ENCODE data around the gene RPL9.

GRCh38 chr4:39422247-39422646 is 36.5 kb downstream of the RPL9 start:
- no peak for TF ChIP-seq POLR2A (IDR thresholded peaks at IDR 0.05)
- TF ChIP-seq, protein P1, sequence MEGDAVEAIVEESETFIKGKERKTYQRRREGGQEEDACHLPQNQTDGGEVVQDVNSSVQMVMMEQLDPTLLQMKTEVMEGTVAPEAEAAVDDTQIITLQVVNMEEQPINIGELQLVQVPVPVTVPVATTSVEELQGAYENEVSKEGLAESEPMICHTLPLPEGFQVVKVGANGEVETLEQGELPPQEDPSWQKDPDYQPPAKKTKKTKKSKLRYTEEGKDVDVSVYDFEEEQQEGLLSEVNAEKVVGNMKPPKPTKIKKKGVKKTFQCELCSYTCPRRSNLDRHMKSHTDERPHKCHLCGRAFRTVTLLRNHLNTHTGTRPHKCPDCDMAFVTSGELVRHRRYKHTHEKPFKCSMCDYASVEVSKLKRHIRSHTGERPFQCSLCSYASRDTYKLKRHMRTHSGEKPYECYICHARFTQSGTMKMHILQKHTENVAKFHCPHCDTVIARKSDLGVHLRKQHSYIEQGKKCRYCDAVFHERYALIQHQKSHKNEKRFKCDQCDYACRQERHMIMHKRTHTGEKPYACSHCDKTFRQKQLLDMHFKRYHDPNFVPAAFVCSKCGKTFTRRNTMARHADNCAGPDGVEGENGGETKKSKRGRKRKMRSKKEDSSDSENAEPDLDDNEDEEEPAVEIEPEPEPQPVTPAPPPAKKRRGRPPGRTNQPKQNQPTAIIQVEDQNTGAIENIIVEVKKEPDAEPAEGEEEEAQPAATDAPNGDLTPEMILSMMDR (IDR thresholded peaks at IDR 0.05), result no peak
